HG03571 (cell line): Measurements from ENCODE around the gene IL36A.

Experiments
- ATAC-seq: cut with Tn5 transposase; IDR thresholded peaks from one replicate; pipeline ENCODE4 v1.9.1; 2021; ENCODE audit not compliant: unreplicated experiment

Gene IL36A

DNA sequence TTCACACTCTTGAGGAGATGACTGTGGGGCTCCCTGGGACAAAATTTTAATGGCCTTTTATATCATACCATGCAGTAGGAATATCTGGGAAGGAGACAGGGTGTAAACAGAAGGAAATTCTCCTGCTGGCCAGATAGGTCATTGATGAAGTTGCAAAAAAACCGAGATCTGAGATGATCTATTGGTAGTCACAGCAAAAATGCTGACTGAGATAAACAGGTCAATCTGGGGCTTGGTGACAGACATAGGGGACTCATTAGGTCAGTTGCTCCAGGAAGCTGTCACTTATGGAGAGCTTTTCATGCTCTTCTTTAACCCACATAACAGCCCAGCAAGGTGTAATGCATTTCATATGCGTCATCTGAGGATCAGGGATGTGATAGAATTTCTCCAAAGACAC, 2.6 kb upstream of the IL36A start:
- no peak for ATAC-seq

DNA sequence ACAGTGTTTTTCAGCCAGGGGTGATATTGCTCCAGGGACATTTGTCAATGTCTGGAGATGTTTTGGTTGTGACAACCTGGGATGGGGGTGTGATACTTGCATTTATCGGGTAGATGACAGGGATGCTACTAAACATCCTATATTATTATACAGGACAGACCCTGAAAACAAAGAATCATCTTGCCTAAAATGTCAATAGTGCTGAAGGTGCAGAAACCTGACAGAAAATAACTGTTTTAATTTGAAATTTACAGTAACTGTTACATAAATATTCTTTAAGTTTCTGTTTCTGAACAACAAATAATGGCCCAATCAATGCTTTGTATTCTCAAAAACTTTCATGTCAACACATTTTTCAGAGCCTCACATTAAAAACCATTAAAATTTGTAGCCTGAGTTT, 2.0 kb downstream of the IL36A start:
- ATAC-seq, result no peak

DNA sequence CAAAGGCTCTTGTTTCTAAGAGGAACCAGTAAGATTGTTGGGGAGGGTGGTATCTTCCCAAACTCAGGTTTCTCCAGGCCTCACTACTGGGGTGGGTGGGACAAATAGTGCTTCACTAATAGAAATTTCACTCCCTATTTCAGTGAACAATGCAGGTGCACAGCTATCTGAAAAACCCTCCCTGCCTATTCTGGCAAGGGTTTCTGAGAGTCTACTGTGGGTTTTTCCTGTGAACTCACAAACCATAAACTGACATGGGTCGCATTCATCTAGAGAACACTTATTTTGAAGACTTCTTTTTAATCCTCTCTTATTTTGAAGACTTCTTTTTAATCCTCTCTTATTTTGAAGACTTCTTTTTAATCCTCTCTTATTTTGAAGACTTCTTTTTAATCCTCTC, 4.4 kb downstream of the IL36A start:
- no peak for ATAC-seq

DNA sequence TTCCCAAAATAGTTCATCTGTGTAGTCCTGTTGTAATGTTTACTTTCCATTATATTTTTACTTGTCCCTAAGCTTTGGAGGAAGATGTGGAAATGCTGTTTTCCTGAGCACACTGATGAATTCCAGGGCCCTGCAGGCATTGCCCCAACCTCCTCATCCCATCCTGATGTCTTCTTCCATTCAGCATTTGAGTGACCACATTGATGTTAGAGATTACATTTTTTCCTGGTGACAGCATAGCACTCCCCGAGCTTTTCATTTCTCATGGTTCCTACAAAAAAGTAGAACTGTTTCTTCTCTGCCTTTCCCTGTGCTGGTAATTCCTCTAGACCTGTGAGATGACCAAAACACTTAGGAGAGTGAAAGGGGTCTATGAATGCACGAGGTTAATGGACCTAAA, 4.8 kb downstream of the IL36A start:
- ATAC-seq, result no peak

- no peak for ATAC-seq
Measured at GRCh38 chr2:113011108-113011507, 5.8 kb downstream of the IL36A start.

- no peak for ATAC-seq
Measured at GRCh38 chr2:113012436-113013335, 7.4 kb downstream of the IL36A start.

- no peak for ATAC-seq
Measured at GRCh38 chr2:113013336-113013661, 8.0 kb downstream of the IL36A start.

DNA sequence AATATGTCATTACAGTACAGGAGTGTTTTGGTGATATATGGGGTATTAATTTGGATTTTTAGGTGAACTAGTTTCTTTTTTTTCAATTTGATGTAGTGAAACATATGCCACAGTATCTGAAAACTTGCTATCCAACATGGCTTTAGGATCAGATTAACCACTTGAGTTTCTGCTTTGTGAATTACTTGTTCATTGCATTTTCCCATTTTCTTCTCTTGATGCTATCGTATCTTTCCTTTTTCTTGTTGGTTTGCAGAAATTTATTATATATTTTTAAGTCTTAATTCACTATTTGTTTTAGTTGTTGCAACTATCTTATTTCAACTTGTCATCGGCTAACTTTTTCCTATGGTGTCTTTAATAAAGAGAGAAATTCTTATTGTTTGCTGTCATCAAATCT, 8.8 kb downstream of the IL36A start:
- ATAC-seq, result no peak

DNA sequence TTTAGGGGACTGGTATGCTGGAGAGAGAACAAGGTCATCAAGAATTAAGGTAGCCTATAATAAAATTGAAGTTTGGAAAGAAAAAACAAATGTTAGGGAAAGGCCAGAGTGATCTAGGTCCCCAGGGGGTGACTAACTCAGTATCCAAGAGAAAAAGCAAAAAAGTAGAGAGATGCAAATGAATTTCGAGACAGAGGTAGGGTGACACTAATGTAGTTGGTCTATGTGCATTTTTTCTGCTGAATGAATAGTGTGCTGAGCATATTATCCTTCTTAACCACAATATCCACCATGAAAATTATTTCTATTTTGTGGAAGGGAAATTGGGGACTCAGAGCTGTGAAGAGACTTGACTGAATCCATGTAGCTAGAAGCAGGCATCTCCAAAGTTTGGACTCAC, 9.8 kb downstream of the IL36A start:
- no peak for ATAC-seq

DNA sequence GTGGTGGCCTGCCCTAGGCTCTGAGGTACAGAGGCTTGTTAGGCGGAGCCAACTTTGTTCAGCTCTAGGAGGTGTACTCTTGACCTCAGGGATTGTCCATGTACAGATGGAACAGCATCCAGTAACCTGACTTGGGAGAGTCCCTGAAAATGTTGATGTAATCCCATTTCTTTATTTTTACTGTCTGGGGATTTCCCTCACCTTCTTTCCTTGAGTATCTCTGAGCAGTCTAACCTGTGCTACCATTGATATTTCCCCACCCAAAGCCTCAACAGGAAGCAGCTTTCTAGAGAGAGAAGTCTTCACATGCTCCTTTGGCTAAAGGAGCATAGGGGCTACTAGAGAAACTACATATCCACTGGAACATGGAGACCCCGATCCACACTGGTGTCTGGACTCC, 10.4 kb downstream of the IL36A start:
- ATAC-seq, result no peak

DNA sequence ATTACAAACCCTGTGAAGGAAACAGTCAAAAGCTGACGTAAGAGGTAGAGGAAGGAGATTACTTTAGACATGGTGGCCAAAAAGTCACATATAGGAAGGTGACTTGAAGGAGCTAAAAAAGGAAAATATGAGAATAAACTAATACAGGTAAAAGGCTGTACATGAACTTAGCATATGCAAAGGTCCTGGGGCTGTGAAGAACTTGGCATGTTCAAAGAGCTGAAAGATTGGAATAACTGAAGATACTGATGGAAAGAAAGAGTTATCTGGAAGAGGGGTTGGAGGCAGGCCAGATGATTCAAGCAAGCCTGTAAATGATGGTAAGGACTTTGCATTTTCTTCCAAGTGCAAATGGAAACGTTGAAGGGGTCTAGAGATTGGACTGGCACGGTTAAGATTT, 13.2 kb downstream of the IL36A start:
- ATAC-seq, result no peak

- no peak for ATAC-seq
Measured at GRCh38 chr2:113021312-113021711, 16.1 kb downstream of the IL36A start.

GRCh38 chr2:113024764-113025163, 19.5 kb downstream of the IL36A start:
- no peak for ATAC-seq

- ATAC-seq, result no peak
Measured at GRCh38 chr2:113025737-113026136, 20.5 kb downstream of the IL36A start.

DNA sequence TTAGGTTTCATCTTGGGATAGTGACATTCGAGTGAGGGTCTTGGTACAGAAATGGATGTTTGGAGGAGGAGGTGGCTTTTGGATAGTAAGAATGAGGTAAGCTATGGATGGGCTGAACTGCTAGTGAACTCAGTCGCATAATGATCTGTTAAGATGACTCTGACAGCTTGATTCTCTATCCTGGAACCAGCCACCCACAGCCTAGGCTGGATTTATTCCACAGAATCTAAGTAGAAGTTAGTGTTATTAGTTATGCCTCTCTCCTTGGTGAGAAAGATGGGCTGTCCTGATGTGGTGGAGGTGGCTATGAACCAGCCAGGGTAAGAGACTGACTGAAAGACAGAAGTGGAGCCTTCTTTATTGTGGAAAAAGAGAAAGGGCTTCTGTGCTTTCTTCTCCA, 22.4 kb downstream of the IL36A start:
- no peak for ATAC-seq

DNA sequence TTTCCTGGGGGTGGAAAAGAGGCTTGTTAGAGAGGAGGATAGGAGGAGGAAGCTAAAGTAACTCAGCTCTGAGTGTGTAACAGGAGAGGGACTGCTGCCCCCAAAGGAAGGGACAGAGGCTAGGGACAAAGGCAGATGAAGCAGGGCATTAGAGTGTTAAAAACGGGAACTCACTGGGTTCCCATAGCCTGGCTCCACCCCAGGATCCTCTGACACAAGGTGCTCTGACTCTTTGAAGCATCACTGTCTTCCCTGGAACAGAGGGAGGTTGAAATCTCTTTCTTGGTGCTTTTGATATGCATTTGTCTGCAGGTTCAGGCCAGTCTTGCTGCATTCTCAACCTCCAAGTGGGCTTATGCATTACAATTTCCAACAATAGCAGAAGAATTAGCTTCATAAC, 22.9 kb downstream of the IL36A start:
- ATAC-seq, result no peak

DNA sequence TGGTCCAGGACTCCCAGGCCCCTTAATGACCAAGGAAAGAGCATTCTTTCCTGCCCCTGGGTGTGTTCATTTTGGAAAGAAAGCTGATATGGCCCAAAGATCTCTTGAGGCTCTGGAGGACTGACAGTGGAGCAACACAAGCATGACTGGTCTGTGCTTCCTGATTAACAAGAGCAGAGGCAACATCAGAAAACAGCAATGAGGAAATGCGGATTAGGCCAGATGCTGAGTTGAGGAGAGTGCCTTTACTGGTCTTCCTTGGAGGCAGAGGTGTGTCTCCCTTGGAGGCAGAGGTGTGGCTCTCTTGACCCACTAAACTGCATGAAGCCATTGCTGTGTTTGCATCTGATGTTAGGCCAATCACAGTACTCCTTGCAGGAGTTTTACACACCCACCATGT, 27.5 kb downstream of the IL36A start:
- no peak for ATAC-seq

- no peak for ATAC-seq
Measured at GRCh38 chr2:113034016-113034415, 28.8 kb downstream of the IL36A start.

GRCh38 chr2:113036763-113037162, 31.5 kb downstream of the IL36A start:
- ATAC-seq, result no peak

GRCh38 chr2:113038291-113038690, 33.0 kb downstream of the IL36A start:
- ATAC-seq, result no peak

DNA sequence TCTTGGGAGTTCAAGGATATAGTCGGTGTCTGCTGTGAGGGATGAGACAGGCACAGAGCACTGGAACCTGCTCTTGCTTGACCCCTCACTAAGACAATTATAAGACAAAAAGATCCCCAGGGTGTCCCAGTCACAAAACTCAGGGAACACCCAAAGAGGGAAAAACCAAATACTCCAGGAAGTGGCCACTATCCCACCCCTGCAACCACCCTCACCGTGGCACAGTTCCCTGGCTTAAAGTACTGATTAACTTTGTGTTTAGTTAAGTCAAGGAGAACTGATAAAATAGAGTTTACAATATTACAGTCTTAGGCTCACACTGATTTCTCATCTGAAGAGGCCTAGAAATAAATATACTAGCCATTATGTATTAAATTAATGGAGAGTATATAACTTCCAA, 33.9 kb downstream of the IL36A start:
- ATAC-seq, result no peak

DNA sequence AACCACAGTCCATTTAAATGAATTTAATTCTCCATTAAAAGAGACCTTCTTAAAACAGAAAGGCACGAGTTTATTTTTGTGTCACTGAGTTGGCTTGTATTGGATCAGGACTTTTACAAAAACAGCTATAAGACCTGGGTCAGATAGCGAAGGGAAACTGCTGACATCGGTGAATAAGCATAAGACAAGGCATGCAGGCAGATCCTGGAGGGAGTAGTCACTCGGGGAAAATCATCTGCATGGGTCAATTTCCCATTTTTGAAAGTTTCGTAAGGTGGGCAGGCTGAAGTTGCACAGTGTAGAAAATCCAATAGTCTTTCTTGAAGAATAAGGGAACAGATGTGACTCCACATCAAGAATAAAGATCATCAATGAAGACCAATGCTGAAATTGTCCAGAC, 34.5 kb downstream of the IL36A start:
- no peak for ATAC-seq

- no peak for ATAC-seq
Measured at GRCh38 chr2:113041871-113042270, 36.6 kb downstream of the IL36A start.
